Ishikawa (cell line): ENCODE data around the gene KLRK1.

Experiments
- CREB1 ChIP-seq: IDR thresholded peaks from 2 replicates; pipeline ENCODE4 v1.6.1; 2012; ENCODE audit warnings: low read depth
- EGR1 ChIP-seq: IDR thresholded peaks from 2 replicates; pipeline ENCODE4 v1.6.1; 2012
- FOXM1 ChIP-seq: IDR thresholded peaks from 2 replicates; pipeline ENCODE4 v1.6.1; 2012; ENCODE audit warnings: low read depth, borderline replicate concordance
- NFIC ChIP-seq: IDR thresholded peaks from 2 replicates; pipeline ENCODE4 v1.6.1; 2012
- RAD21 ChIP-seq: IDR thresholded peaks from 2 replicates; pipeline ENCODE4 v1.6.1; 2012; ENCODE audit warnings: low read depth
- TAF1 ChIP-seq: IDR thresholded peaks from 2 replicates; pipeline ENCODE4 v1.6.1; 2012; ENCODE audit warnings: low read depth, mild to moderate bottlenecking
- TCF12 ChIP-seq: IDR thresholded peaks from 2 replicates; pipeline ENCODE4 v1.6.1; 2012; ENCODE audit warnings: low read depth
- TEAD4 ChIP-seq: IDR thresholded peaks from 2 replicates; pipeline ENCODE4 v1.6.1; 2012
- TF ChIP-seq, protein P1 (sequence below): IDR thresholded peaks from 2 replicates; pipeline ENCODE4 v1.6.1; 2012; ENCODE audit warnings: low read depth, mild to moderate bottlenecking
- TF ChIP-seq, protein P2 (sequence below): IDR thresholded peaks from 2 replicates; pipeline ENCODE4 v1.6.1; 2012
- TF ChIP-seq, protein P3 (sequence below): IDR thresholded peaks from 2 replicates; pipeline ENCODE4 v1.6.1; 2012

DNA sequence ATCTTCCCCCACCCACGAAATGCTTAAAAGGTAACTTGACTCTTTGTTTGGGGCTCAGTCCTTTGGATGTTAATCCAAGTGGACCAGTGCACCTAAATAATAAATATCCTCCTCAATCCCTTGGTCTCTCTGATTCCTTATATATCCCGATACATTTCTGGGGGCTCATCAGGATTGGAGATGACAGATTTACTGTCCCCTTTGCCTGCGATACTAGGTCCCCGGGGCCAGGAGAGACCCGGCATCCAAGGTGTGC lies 26.3 kb downstream of the KLRK1 start:
- TF ChIP-seq RAD21 (no peak), NFIC (no peak), TAF1 (no peak), CREB1 (no peak), TCF12 (no peak), FOXM1 (no peak), EGR1 (no peak), TEAD4 (no peak)
- TF ChIP-seq, protein P1, sequence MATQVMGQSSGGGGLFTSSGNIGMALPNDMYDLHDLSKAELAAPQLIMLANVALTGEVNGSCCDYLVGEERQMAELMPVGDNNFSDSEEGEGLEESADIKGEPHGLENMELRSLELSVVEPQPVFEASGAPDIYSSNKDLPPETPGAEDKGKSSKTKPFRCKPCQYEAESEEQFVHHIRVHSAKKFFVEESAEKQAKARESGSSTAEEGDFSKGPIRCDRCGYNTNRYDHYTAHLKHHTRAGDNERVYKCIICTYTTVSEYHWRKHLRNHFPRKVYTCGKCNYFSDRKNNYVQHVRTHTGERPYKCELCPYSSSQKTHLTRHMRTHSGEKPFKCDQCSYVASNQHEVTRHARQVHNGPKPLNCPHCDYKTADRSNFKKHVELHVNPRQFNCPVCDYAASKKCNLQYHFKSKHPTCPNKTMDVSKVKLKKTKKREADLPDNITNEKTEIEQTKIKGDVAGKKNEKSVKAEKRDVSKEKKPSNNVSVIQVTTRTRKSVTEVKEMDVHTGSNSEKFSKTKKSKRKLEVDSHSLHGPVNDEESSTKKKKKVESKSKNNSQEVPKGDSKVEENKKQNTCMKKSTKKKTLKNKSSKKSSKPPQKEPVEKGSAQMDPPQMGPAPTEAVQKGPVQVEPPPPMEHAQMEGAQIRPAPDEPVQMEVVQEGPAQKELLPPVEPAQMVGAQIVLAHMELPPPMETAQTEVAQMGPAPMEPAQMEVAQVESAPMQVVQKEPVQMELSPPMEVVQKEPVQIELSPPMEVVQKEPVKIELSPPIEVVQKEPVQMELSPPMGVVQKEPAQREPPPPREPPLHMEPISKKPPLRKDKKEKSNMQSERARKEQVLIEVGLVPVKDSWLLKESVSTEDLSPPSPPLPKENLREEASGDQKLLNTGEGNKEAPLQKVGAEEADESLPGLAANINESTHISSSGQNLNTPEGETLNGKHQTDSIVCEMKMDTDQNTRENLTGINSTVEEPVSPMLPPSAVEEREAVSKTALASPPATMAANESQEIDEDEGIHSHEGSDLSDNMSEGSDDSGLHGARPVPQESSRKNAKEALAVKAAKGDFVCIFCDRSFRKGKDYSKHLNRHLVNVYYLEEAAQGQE: no peak
- TF ChIP-seq, protein P2, sequence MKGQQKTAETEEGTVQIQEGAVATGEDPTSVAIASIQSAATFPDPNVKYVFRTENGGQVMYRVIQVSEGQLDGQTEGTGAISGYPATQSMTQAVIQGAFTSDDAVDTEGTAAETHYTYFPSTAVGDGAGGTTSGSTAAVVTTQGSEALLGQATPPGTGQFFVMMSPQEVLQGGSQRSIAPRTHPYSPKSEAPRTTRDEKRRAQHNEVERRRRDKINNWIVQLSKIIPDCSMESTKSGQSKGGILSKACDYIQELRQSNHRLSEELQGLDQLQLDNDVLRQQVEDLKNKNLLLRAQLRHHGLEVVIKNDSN: no peak
- TF ChIP-seq, protein P3, sequence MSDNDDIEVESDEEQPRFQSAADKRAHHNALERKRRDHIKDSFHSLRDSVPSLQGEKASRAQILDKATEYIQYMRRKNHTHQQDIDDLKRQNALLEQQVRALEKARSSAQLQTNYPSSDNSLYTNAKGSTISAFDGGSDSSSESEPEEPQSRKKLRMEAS: no peak
